ENCODE results near the gene DTX3.
A peak's percentile ranks its signal among the peaks of the same experiment; 100 is the strongest.

Gene DTX3

DNA sequence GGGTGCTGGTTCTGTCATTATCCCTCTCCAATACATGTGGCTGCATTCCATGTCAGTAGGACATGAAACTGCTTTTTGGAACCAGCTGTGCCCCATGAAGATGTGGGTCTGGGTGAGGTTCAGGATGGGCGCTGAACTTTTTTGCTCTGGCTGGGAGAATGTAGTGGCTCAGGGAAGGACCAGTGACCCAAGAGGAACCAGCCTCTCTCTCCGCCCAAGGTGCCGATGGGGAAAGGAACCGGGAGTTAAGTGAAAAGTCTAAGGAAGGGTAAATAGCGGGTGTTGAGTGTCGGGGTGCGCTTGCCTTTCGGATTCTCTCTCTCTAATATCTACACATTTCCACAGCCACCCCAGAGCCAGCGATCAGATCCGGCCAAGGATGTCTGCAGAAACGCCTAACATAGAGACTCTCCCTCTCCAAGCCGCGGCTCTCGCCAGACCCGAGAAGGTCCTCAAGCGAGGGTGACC is 14.4 kb downstream of the DTX3 start:
- Histone ChIP-seq H3K36me3 (ENCODE audit: control insufficient read depth, insufficient read depth, low read length) (no peaks in the 10 kb centered on the region), H3K9me3 (ENCODE audit: control insufficient read depth, low read length) (no peaks in the 10 kb centered on the region), H3K4me3 (ENCODE audit: insufficient read depth, low read depth, low read length, poor library complexity, severe bottlenecking) (no peak overlapping the region), H3K27me3 (replicated peaks; ENCODE audit: control insufficient read depth, insufficient read depth, low read length, poor library complexity, severe bottlenecking) (peaks cover 62% of the 10 kb centered on the region), H3K4me1 (ENCODE audit: control insufficient read depth, insufficient read depth, low read length, poor library complexity, severe bottlenecking) (peaks cover 27% of the 10 kb centered on the region), H3K27ac (ENCODE audit: insufficient read depth, low read length, poor library complexity, severe bottlenecking) (no peak overlapping the region)
- DNase-seq: no peak

DNA sequence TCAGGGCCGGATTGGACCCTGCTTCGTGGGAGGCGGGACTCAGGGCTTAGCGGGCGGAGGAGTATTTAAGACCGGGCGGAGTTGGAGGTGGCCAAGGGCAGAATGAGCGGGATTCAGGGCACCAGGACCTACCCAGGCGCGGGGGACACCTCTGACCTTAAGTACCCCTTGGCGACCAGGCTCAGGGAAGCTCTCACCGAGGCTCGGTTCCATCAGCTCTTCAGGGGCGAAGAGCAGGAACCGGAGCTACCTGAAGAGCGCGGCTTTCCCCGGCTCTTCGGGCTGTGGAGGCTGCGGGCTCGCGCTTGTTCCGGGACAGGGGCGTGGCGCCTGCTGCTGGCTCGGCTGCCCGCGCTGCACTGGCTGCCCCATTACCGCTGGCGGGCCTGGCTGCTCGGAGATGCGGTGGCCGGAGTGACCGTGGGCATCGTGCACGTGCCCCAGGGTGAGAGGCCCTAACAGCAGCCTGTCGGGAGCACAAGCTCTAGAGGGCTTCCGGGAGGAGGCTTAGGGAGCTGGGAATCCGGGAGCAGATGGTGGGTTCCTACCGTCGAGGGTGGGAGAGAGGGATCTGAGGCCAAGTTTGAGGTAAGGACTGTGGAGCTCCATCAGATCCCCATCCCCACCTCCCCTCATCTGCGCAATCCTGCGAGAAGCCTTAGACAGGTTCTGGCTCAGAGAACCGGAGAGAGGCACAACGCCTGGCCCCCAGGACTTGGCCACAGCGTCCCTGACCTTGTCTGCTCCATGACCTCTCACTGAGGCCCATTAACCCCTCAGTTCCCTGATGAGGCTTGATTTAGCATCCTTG is 15.0 kb downstream of the DTX3 start:
- no peak overlapping the region for H3K4me3 ChIP-seq (ENCODE audit: insufficient read depth, low read depth, low read length, poor library complexity, severe bottlenecking)
- peaks cover 66% of the 10 kb centered on the region for H3K27me3 ChIP-seq (replicated peaks; ENCODE audit: control insufficient read depth, insufficient read depth, low read length, poor library complexity, severe bottlenecking)
- H3K4me1 ChIP-seq (ENCODE audit: control insufficient read depth, insufficient read depth, low read length, poor library complexity, severe bottlenecking): peaks cover 27% of the 10 kb centered on the region
- no peaks in the 10 kb centered on the region for H3K36me3 ChIP-seq (ENCODE audit: control insufficient read depth, insufficient read depth, low read length)
- H3K9me3 ChIP-seq (ENCODE audit: control insufficient read depth, low read length): no peaks in the 10 kb centered on the region
- no peak for DNase-seq
- H3K27ac ChIP-seq (ENCODE audit: insufficient read depth, low read length, poor library complexity, severe bottlenecking): no peak overlapping the region

DNA sequence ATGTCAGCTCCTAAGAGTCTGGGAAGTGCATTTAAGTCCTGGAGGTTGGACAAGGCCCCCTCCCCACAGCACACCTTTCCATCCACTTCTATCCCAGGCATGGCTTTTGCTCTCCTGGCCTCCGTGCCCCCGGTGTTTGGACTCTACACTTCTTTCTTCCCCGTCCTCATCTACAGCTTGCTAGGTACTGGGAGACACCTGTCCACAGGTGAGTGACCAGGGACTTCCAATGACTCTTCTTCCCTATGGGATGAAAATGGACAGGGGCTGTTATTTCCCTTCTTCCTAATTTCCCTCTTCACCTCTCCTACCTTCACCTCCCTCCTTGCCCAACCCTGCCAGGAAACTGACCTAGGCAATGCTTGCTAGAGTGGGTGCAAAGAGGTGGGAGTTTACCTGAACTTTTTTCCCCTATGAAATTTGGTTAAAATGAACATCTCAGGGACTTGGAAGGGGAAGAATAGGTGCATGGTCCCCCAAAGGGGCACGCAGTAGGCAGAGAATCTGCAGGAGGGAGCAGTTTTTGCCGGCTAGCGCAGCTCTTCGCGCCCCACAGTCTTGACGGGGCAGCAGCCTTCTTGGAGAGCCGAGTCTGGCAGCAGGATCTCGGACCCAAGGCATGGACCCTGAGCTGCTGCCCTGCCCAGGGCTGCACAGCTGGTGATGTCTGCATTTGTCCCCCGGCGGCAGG is 15.8 kb downstream of the DTX3 start:
- H3K36me3 ChIP-seq (ENCODE audit: control insufficient read depth, insufficient read depth, low read length): no peaks in the 10 kb centered on the region
- peak overlapping the region; percentile 55 for H3K4me3 ChIP-seq (ENCODE audit: insufficient read depth, low read depth, low read length, poor library complexity, severe bottlenecking)

DNA sequence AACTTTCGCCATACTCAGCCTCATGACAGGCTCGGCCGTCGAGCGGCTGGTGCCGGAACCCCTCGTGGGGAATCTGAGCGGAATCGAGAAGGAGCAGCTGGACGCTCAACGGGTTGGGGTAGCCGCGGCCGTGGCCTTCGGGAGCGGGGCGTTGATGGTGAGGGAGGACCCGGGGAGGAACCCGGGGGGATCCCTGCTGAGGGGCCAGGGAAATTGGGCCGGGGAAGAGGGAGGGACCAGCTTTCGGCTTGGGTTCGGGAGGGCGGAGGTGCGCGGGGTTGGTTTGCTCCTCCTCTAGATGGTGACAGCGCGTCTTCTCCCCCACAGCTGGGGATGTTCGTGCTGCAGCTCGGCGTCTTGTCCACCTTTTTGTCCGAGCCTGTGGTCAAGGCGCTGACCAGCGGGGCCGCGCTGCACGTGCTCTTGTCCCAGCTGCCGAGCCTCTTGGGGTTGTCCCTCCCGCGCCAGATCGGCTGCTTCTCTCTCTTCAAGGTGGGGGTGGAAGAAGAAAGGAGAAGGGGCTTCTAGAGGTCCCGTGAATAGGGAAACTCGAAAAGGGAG is 16.4 kb downstream of the DTX3 start:
- peaks cover 79% of the 10 kb centered on the region for H3K27me3 ChIP-seq (replicated peaks; ENCODE audit: control insufficient read depth, insufficient read depth, low read length, poor library complexity, severe bottlenecking)

More for the DNA sequence above, 15.8 kb downstream of the DTX3 start:
- Histone ChIP-seq H3K4me1 (ENCODE audit: control insufficient read depth, insufficient read depth, low read length, poor library complexity, severe bottlenecking) (peaks cover 27% of the 10 kb centered on the region), H3K27ac (ENCODE audit: insufficient read depth, low read length, poor library complexity, severe bottlenecking) (no peak overlapping the region), H3K27me3 (replicated peaks; ENCODE audit: control insufficient read depth, insufficient read depth, low read length, poor library complexity, severe bottlenecking) (peaks cover 74% of the 10 kb centered on the region), H3K9me3 (ENCODE audit: control insufficient read depth, low read length) (no peaks in the 10 kb centered on the region)
- no peak for DNase-seq

DNA sequence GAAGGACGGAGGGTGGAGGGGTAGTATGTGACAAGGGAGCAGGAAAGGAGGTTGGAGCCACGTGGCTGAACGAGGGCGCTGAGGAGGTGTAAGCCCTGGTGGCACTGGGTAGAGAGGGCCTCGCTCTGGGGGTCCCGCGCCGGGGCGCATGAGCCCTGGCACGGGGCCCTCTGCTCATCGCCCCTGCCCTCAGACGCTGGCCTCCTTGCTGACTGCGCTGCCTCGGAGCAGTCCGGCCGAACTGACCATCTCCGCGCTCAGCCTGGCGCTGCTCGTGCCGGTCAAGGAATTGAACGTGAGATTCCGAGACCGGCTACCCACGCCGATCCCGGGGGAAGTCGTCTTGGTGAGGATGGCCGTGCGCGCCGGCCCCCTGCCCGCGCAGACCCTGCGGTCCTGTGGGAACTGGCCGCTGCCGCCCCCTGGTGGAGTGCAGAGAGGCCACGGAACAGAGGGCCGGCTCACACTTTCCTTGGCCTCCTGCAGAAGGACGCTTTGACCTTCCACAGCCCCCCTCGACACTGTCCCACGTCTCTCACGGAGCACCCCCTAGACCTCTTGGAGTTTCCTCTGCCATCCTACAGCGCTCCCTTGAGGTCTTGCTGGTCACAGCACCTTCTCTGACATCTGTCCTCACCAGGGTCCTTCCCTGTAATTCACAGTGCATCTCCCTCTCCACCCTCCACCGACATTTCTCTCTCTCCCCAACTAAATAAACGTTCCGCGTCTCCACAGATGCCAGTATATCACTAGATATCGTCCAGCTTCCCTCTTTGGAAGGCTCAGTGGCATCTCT is 17.1 kb downstream of the DTX3 start:
- no peak overlapping the region for H3K27ac ChIP-seq (ENCODE audit: insufficient read depth, low read length, poor library complexity, severe bottlenecking)
- DNase-seq: peak; percentile 20 to 37 (median 21)
- peak overlapping the region; percentile 55 for H3K4me3 ChIP-seq (ENCODE audit: insufficient read depth, low read depth, low read length, poor library complexity, severe bottlenecking)
- H3K9me3 ChIP-seq (ENCODE audit: control insufficient read depth, low read length): no peaks in the 10 kb centered on the region
- no peaks in the 10 kb centered on the region for H3K36me3 ChIP-seq (ENCODE audit: control insufficient read depth, insufficient read depth, low read length)
- H3K27me3 ChIP-seq (replicated peaks; ENCODE audit: control insufficient read depth, insufficient read depth, low read length, poor library complexity, severe bottlenecking): peaks cover 86% of the 10 kb centered on the region
- H3K4me1 ChIP-seq (ENCODE audit: control insufficient read depth, insufficient read depth, low read length, poor library complexity, severe bottlenecking): peaks cover 27% of the 10 kb centered on the region

More for the DNA sequence above, 16.4 kb downstream of the DTX3 start:
- Histone ChIP-seq H3K4me3 (ENCODE audit: insufficient read depth, low read depth, low read length, poor library complexity, severe bottlenecking) (peak overlapping the region; percentile 55), H3K27ac (ENCODE audit: insufficient read depth, low read length, poor library complexity, severe bottlenecking) (no peak overlapping the region), H3K9me3 (ENCODE audit: control insufficient read depth, low read length) (no peaks in the 10 kb centered on the region), H3K4me1 (ENCODE audit: control insufficient read depth, insufficient read depth, low read length, poor library complexity, severe bottlenecking) (peaks cover 27% of the 10 kb centered on the region), H3K36me3 (ENCODE audit: control insufficient read depth, insufficient read depth, low read length) (no peaks in the 10 kb centered on the region)
- DNase-seq: no peak

DNA sequence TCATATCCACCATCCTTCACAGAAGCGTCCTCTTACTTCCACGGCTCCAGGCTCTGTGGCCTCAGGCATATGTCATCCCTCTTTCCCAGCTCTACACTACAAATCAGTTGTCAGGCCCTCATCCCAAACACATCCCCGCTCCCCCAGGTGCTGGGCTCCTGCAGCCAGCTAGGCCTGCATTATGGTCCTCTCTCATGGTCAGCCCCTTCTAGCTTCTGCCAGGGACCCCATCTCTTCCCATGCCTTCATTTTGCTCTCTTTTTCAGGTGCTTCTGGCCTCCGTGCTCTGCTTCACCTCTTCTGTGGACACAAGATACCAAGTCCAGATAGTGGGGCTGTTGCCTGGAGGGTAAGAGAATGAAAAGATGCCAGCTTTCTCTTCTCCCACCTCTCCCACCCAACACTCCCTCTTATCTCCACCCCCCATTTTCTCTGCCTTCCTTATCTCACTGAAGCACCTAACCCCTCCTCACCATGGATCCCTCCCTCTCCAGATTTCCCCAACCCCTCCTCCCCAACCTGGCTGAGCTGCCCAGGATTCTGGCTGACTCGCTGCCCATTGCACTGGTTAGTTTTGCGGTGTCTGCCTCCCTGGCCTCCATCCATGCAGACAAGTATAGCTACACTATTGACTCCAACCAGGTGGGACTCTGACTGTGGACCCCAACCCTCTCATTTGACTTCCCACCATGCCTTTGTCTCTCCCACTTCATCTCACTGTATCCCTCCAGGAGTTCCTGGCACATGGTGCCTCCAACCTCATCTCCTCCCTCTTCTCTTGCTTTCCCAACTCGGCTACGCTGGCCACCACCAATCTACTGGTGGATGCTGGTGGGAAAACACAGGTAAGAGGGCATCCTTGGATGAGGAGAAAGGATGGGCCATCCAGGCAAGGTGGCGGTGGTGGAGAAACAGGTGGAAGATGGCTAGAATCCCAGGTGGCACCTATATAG is 17.9 kb downstream of the DTX3 start:
- H3K27me3 ChIP-seq (replicated peaks; ENCODE audit: control insufficient read depth, insufficient read depth, low read length, poor library complexity, severe bottlenecking): peaks cover 90% of the 10 kb centered on the region
- DNase-seq: no peak

DNA sequence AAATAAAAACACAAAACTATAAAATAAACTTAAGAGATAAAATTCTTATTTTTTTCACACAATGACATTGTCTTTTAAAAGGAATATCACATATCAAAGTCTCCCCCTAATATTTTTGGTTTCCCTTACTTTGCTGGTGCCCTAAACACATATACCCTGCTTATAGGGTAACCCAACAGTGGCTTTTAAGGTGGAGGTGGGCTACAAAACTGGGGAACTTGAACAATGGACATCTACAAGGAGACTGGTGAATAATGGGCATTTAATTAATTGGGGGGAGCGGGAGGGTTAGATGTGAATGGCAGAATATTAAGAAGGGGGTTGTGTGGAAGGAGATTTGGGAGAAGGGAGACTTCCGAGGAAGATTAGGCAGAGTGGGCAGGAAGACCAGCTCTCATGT is 18.8 kb downstream of the DTX3 start:
- Histone ChIP-seq H3K36me3 (ENCODE audit: control insufficient read depth, insufficient read depth, low read length) (no peaks in the 10 kb centered on the region), H3K27ac (ENCODE audit: insufficient read depth, low read length, poor library complexity, severe bottlenecking) (no peak overlapping the region), H3K4me3 (ENCODE audit: insufficient read depth, low read depth, low read length, poor library complexity, severe bottlenecking) (no peak overlapping the region), H3K4me1 (ENCODE audit: control insufficient read depth, insufficient read depth, low read length, poor library complexity, severe bottlenecking) (peaks cover 35% of the 10 kb centered on the region), H3K27me3 (replicated peaks; ENCODE audit: control insufficient read depth, insufficient read depth, low read length, poor library complexity, severe bottlenecking) (peaks cover 91% of the 10 kb centered on the region), H3K9me3 (ENCODE audit: control insufficient read depth, low read length) (no peaks in the 10 kb centered on the region)
- no peak for DNase-seq

More for the DNA sequence above, 17.9 kb downstream of the DTX3 start:
- Histone ChIP-seq H3K4me3 (ENCODE audit: insufficient read depth, low read depth, low read length, poor library complexity, severe bottlenecking) (no peak overlapping the region), H3K27ac (ENCODE audit: insufficient read depth, low read length, poor library complexity, severe bottlenecking) (no peak overlapping the region), H3K36me3 (ENCODE audit: control insufficient read depth, insufficient read depth, low read length) (no peaks in the 10 kb centered on the region), H3K4me1 (ENCODE audit: control insufficient read depth, insufficient read depth, low read length, poor library complexity, severe bottlenecking) (peaks cover 30% of the 10 kb centered on the region), H3K9me3 (ENCODE audit: control insufficient read depth, low read length) (no peaks in the 10 kb centered on the region)

DNA sequence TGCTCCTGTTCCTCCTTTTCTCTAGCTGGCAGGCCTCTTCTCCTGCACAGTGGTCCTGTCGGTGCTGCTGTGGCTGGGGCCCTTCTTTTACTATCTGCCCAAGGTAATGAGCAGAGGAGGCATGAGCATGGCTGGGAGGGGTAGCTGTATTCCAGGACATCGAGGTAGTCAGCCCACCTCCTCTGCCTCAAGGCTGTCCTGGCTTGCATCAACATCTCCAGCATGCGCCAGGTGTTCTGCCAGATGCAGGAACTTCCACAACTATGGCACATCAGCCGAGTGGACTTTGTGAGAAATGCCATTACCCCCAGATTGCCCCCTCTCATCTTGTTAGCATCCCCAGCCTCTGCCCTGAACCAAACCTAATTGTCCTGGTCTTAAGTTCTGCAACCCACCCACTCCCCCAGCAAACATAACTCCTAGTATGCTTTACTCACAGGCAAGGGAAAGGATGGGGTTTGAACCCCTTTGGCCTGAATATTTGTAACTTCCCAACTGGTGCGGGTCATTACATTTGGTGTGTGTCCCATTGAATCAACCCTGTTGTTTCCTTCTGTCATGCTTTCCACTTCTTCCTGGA is 19.3 kb downstream of the DTX3 start:
- peaks cover 35% of the 10 kb centered on the region for H3K4me1 ChIP-seq (ENCODE audit: control insufficient read depth, insufficient read depth, low read length, poor library complexity, severe bottlenecking)
- DNase-seq: no peak
- H3K36me3 ChIP-seq (ENCODE audit: control insufficient read depth, insufficient read depth, low read length): no peaks in the 10 kb centered on the region
- H3K27me3 ChIP-seq (replicated peaks; ENCODE audit: control insufficient read depth, insufficient read depth, low read length, poor library complexity, severe bottlenecking): peaks cover 95% of the 10 kb centered on the region
- no peaks in the 10 kb centered on the region for H3K9me3 ChIP-seq (ENCODE audit: control insufficient read depth, low read length)
- no peak overlapping the region for H3K4me3 ChIP-seq (ENCODE audit: insufficient read depth, low read depth, low read length, poor library complexity, severe bottlenecking)
- H3K27ac ChIP-seq (ENCODE audit: insufficient read depth, low read length, poor library complexity, severe bottlenecking): no peak overlapping the region

All from effector memory CD4-positive, alpha-beta T cell (primary cell).